ENCODE measurements around the gene RAB3GAP2.

The RAB3GAP2 gene

DNA sequence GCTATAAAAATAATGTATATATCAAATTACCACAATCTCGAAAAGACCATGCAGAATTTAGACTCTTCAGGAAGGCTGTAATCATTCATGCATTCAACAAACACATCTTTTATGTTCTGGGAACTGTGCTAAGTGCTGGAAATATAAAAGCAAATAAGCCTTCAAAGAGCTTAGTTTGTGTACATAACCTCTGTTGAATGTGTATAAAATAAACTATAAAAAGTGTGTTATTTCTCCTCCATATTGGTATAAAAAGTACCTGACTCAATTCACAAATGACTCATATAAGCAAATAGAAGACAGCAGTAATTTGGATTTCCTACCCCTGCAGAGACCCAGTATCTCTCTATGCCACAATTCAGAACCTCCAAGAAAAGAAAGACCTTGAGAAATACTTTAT is 36.8 kb downstream of the RAB3GAP2 start:
- DNase-seq (ENCODE audit: low spot score), result no peak
- in situ Hi-C loops (cut with MboI; ENCODE audit: low sequenced_read_pairs, unreplicated experiment), result no loop called here
- no peak for TF ChIP-seq CTCF (IDR thresholded peaks at IDR 0.05; ENCODE audit: borderline replicate concordance, control extremely low read depth, extremely low read depth, insufficient read depth, missing control alignments)

DNA sequence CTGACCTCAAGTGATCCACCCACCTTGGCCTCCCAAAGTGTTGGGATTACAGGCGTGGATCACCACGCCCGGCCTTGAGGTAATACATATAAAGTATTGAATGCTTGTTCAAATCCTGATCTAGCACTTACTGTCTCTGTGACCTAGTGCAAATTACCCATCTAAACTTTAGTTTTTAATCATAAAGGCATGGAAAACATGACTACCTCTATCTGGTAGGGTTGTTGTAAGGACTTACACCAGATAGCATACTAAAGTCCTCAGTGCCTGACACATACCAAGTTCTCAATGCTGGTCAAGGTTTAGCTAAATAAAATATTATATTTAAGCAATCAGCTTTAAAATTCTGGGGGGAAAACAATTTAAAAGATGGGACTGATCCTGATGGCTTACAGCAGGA is 38.3 kb downstream of the RAB3GAP2 start:
- in situ Hi-C loops (cut with MboI; ENCODE audit: low sequenced_read_pairs, unreplicated experiment), result no loop called here
- TF ChIP-seq CTCF (IDR thresholded peaks at IDR 0.05; ENCODE audit: borderline replicate concordance, control extremely low read depth, extremely low read depth, insufficient read depth, missing control alignments), result no peak
- no peak for DNase-seq (ENCODE audit: low spot score)

GRCh38 chr1:220229771-220230170 is 42.5 kb downstream of the RAB3GAP2 start:
- no peak for TF ChIP-seq CTCF (IDR thresholded peaks at IDR 0.05; ENCODE audit: borderline replicate concordance, control extremely low read depth, extremely low read depth, insufficient read depth, missing control alignments)
- no peak for DNase-seq (ENCODE audit: low spot score)
- in situ Hi-C loops (cut with MboI; ENCODE audit: low sequenced_read_pairs, unreplicated experiment), result no loop called here

GRCh38 chr1:220227393-220227792 is 44.9 kb downstream of the RAB3GAP2 start:
- TF ChIP-seq CTCF (IDR thresholded peaks at IDR 0.05; ENCODE audit: borderline replicate concordance, control extremely low read depth, extremely low read depth, insufficient read depth, missing control alignments), result no peak
- DNase-seq (ENCODE audit: low spot score), result no peak
- in situ Hi-C loops (cut with MboI; ENCODE audit: low sequenced_read_pairs, unreplicated experiment), result no loop called here

- no peak for DNase-seq (ENCODE audit: low spot score)
- TF ChIP-seq CTCF (IDR thresholded peaks at IDR 0.05; ENCODE audit: borderline replicate concordance, control extremely low read depth, extremely low read depth, insufficient read depth, missing control alignments), result no peak
- in situ Hi-C loops (cut with MboI; ENCODE audit: low sequenced_read_pairs, unreplicated experiment), result no loop called here
These were observed 45.5 kb downstream of the RAB3GAP2 start for GRCh38 chr1:220226752-220227151.

DNA sequence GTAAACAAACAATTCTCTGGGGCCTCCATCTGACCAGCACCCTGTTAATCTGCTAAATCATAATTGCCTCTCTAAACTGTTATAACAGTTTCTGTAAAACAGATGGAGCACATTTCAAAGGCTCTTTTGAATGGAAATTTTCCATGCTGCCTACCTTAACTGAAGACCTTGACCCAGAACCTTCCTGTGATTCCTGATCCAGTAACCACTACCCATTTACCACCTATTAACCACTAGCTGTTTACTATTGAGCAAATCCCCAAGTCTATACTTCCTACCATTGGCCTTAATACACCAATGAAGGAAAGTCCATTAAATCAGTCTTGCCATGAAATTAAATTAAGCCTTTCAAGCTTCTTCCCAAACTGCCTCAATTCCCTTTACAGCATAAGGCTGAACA is 46.3 kb downstream of the RAB3GAP2 start:
- TF ChIP-seq CTCF (IDR thresholded peaks at IDR 0.05; ENCODE audit: borderline replicate concordance, control extremely low read depth, extremely low read depth, insufficient read depth, missing control alignments), result no peak
- in situ Hi-C loops (cut with MboI; ENCODE audit: low sequenced_read_pairs, unreplicated experiment), result no loop called here
- DNase-seq (ENCODE audit: low spot score), result no peak

- in situ Hi-C loops (cut with MboI; ENCODE audit: low sequenced_read_pairs, unreplicated experiment), result no loop called here
- no peak for TF ChIP-seq CTCF (IDR thresholded peaks at IDR 0.05; ENCODE audit: borderline replicate concordance, control extremely low read depth, extremely low read depth, insufficient read depth, missing control alignments)
- DNase-seq (ENCODE audit: low spot score), result no peak
These were observed 47.6 kb downstream of the RAB3GAP2 start for GRCh38 chr1:220224611-220225124.
